Dedifferentiated amniotic fluid mesenchymal stem cell (primary cell): Measurements from ENCODE around the gene TFE3.

Experiments
- DNase-seq: peaks from one replicate; pipeline ENCODE4 v3.0.0-alpha.2; 2016; ENCODE audit errors: extremely low spot score

Gene TFE3

GRCh38 chrX:49061490-49061889 is 18.3 kb upstream of the TFE3 start:
- no peak for DNase-seq

GRCh38 chrX:49060914-49061313 is 17.8 kb upstream of the TFE3 start:
- DNase-seq, result no peak

GRCh38 chrX:49059681-49060085 is 16.5 kb upstream of the TFE3 start:
- no peak for DNase-seq

GRCh38 chrX:49059201-49059600 is 16.0 kb upstream of the TFE3 start:
- no peak for DNase-seq

GRCh38 chrX:49058794-49059193 is 15.6 kb upstream of the TFE3 start, which contains the start of gene CCDC120:
CCDC120 (plus strand) TSS chrX:49058999; CDS start chrX:49062042, 3,043 bp downstream.
- DNase-seq, result no peak

GRCh38 chrX:49054073-49054762 is 11.1 kb upstream of the TFE3 start:
- no peak for DNase-seq

GRCh38 chrX:49053223-49054072 is 10.3 kb upstream of the TFE3 start:
- no peak for DNase-seq

GRCh38 chrX:49043987-49044281 is 777 bp upstream of the TFE3 start:
- no peak for DNase-seq

- no peak for DNase-seq
Measured at GRCh38 chrX:49042581-49043219, 457 bp downstream of the TFE3 start.

GRCh38 chrX:49041744-49042580 is 1.2 kb downstream of the TFE3 start:
- DNase-seq, result peak; percentile 26

- DNase-seq, result no peak
Measured at GRCh38 chrX:49040376-49040955, 2.7 kb downstream of the TFE3 start.

- DNase-seq, result peak; percentile 90
Measured at GRCh38 chrX:49039598-49040375, 3.4 kb downstream of the TFE3 start.

GRCh38 chrX:49037883-49038475 is 5.2 kb downstream of the TFE3 start:
- peak; percentile 55 for DNase-seq

- no peak for DNase-seq
Measured at GRCh38 chrX:49030283-49030682, 12.9 kb downstream of the TFE3 start.

GRCh38 chrX:49029876-49030275 is 13.3 kb downstream of the TFE3 start:
- DNase-seq, result no peak

GRCh38 chrX:49019599-49020249 is 23.4 kb downstream of the TFE3 start:
- DNase-seq, result no peak

GRCh38 chrX:49019050-49019449 is 24.1 kb downstream of the TFE3 start:
- no peak for DNase-seq

- DNase-seq, result no peak
Measured at GRCh38 chrX:49003696-49004095, 39.5 kb downstream of the TFE3 start.

- peak; percentile 68 for DNase-seq
Measured at GRCh38 chrX:49002091-49002935, 40.8 kb downstream of the TFE3 start, which contains the start of gene GRIPAP1. GRIPAP1 (minus strand) TSS chrX:49002264; CDS start chrX:49002229, 35 bp downstream.
